IgD-negative memory B cell (primary cell): ENCODE results near the gene CHMP4B. TPM values are rescaled to one million over a fixed set of nuclear protein-coding genes. Genes with fewer than 3 reads are reported as not detected.

Experiments
- H3K27ac Mint-ChIP-seq, 3 donors: one replicate each; pipeline ENCODE4 v1.8.0; 2020 to 2022; ENCODE audit warnings: mild to moderate bottlenecking in 3 of 3, mixed read lengths in 3 of 3, moderate library complexity in 1 of 3
- H3K27me3 Mint-ChIP-seq: one replicate; pipeline ENCODE4 v1.8.0; 2021; ENCODE audit warnings: mixed read lengths
- H3K36me3 Mint-ChIP-seq: one replicate; pipeline ENCODE4 v1.8.0; 2020; ENCODE audit warnings: mild to moderate bottlenecking, mixed read lengths
- H3K4me1 Mint-ChIP-seq, 3 donors: one replicate each; pipeline ENCODE4 v1.8.0; 2020 to 2022; ENCODE audit warnings: mixed read lengths in 3 of 3, mild to moderate bottlenecking in 1 of 3
- H3K4me3 Mint-ChIP-seq, 4 donors: one replicate each; pipeline ENCODE4 v1.8.0; 2020 to 2022; ENCODE audit warnings: mild to moderate bottlenecking in 4 of 4, mixed read lengths in 4 of 4, moderate library complexity in 3 of 4
- H3K9me3 Mint-ChIP-seq, 3 donors: one replicate each; pipeline ENCODE4 v1.8.0; 2020 to 2021; ENCODE audit warnings: mixed read lengths in 3 of 3, mild to moderate bottlenecking in 1 of 3
- polyA plus RNA-seq: library from polyadenylated mRNA; unstranded; fragments of 300-500 nt; fragmentation: Illumina TruSeq; gene quantifications from one replicate; pipeline ENCODE4 v1.2.3, GENCODE V29; 2021

The CHMP4B gene
- polyA plus RNA-seq, 1 donor from 2014 or later: 11.8 TPM

- H3K36me3 Mint-ChIP-seq: peaks cover 5% of the 10 kb centered on the region
- peaks cover 13 to 35% (median 22%) of the 10 kb centered on the region in 3 donors for H3K4me1 Mint-ChIP-seq
- peak overlapping the region in 1 of 4 donors; percentile 72 for H3K4me3 Mint-ChIP-seq
- peaks cover 1% of the 10 kb centered on the region for H3K27me3 Mint-ChIP-seq
- H3K27ac Mint-ChIP-seq: peak overlapping the region in 1 of 3 donors; percentile 90
- H3K9me3 Mint-ChIP-seq: peaks cover 0 to 4% (median 0%) of the 10 kb centered on the region in 3 donors
Measured at GRCh38 chr20:33882481-33882880, 71.3 kb downstream of the CHMP4B start.

GRCh38 chr20:33883164-33883563 lies 72.0 kb downstream of the CHMP4B start:
- Mint-ChIP-seq H3K4me3 (peak overlapping the region in 2 of 4 donors; percentile 74 to 87), H3K9me3 (peaks cover 0 to 4% (median 0%) of the 10 kb centered on the region in 3 donors), H3K27ac (peak overlapping the region in 2 of 3 donors; percentile 40 to 90), H3K36me3 (peaks cover 5% of the 10 kb centered on the region), H3K4me1 (peaks cover 13 to 35% (median 22%) of the 10 kb centered on the region in 3 donors), H3K27me3 (peaks cover 1% of the 10 kb centered on the region)

- Mint-ChIP-seq H3K9me3 (peaks cover 0 to 2% (median 0%) of the 10 kb centered on the region in 3 donors), H3K4me1 (peaks cover 13 to 30% (median 22%) of the 10 kb centered on the region in 3 donors), H3K27ac (peak overlapping the region in 2 of 3 donors; percentile 6 to 64), H3K36me3 (peaks cover 3% of the 10 kb centered on the region), H3K27me3 (peaks cover 1% of the 10 kb centered on the region), H3K4me3 (no peak overlapping the region)
Measured at GRCh38 chr20:33884633-33885032, 73.5 kb downstream of the CHMP4B start.

- H3K27ac Mint-ChIP-seq: no peak overlapping the region
- H3K9me3 Mint-ChIP-seq: peaks cover 0 to 8% (median 4%) of the 10 kb centered on the region in 3 donors
- no peak overlapping the region for H3K4me3 Mint-ChIP-seq
- peaks cover 1% of the 10 kb centered on the region for H3K36me3 Mint-ChIP-seq
- H3K27me3 Mint-ChIP-seq: no peaks in the 10 kb centered on the region
- peaks cover 0 to 2% (median 2%) of the 10 kb centered on the region in 3 donors for H3K4me1 Mint-ChIP-seq
Measured at GRCh38 chr20:33889312-33889711, 78.2 kb downstream of the CHMP4B start.

- Mint-ChIP-seq H3K27me3 (peaks cover under 1% of the 10 kb centered on the region), H3K4me3 (peak overlapping the region in 1 of 4 donors; percentile 17), H3K4me1 (peaks cover 0 to 2% (median 0%) of the 10 kb centered on the region in 3 donors), H3K9me3 (peaks cover 0 to 8% (median 4%) of the 10 kb centered on the region in 3 donors), H3K36me3 (peaks cover 1% of the 10 kb centered on the region), H3K27ac (no peak overlapping the region)
Measured at GRCh38 chr20:33890557-33890956, 79.4 kb downstream of the CHMP4B start.

GRCh38 chr20:33893314-33893713 lies 82.2 kb downstream of the CHMP4B start:
- peaks cover 1% of the 10 kb centered on the region for H3K36me3 Mint-ChIP-seq
- H3K4me1 Mint-ChIP-seq: no peaks in the 10 kb centered on the region
- H3K27me3 Mint-ChIP-seq: peaks cover 15% of the 10 kb centered on the region
- peaks cover 0 to 8% (median 4%) of the 10 kb centered on the region in 3 donors for H3K9me3 Mint-ChIP-seq
- no peak overlapping the region for H3K27ac Mint-ChIP-seq
- H3K4me3 Mint-ChIP-seq: no peak overlapping the region

- H3K27me3 Mint-ChIP-seq: peaks cover 15% of the 10 kb centered on the region
- peaks cover 0 to 8% (median 4%) of the 10 kb centered on the region in 3 donors for H3K9me3 Mint-ChIP-seq
- no peak overlapping the region for H3K27ac Mint-ChIP-seq
- H3K4me3 Mint-ChIP-seq: no peak overlapping the region
- peaks cover 1% of the 10 kb centered on the region for H3K36me3 Mint-ChIP-seq
- H3K4me1 Mint-ChIP-seq: no peaks in the 10 kb centered on the region
Measured at GRCh38 chr20:33894798-33895197, 83.7 kb downstream of the CHMP4B start.

GRCh38 chr20:33896509-33896908 lies 85.4 kb downstream of the CHMP4B start:
- Mint-ChIP-seq H3K9me3 (no peaks in the 10 kb centered on the region), H3K4me3 (no peak overlapping the region), H3K27ac (no peak overlapping the region), H3K36me3 (no peaks in the 10 kb centered on the region), H3K27me3 (peaks cover 15% of the 10 kb centered on the region), H3K4me1 (no peaks in the 10 kb centered on the region)

- Mint-ChIP-seq H3K9me3 (no peaks in the 10 kb centered on the region), H3K27ac (no peak overlapping the region), H3K36me3 (no peaks in the 10 kb centered on the region), H3K4me1 (no peaks in the 10 kb centered on the region), H3K27me3 (peaks cover 15% of the 10 kb centered on the region), H3K4me3 (no peak overlapping the region)
Measured at GRCh38 chr20:33897313-33897912, 86.3 kb downstream of the CHMP4B start.

- H3K27me3 Mint-ChIP-seq: peaks cover 15% of the 10 kb centered on the region
- H3K9me3 Mint-ChIP-seq: no peaks in the 10 kb centered on the region
- H3K4me1 Mint-ChIP-seq: no peaks in the 10 kb centered on the region
- H3K36me3 Mint-ChIP-seq: no peaks in the 10 kb centered on the region
- no peak overlapping the region for H3K4me3 Mint-ChIP-seq
- H3K27ac Mint-ChIP-seq: no peak overlapping the region
Measured at GRCh38 chr20:33899106-33899505, 88.0 kb downstream of the CHMP4B start.

- Mint-ChIP-seq H3K9me3 (no peaks in the 10 kb centered on the region), H3K27me3 (peaks cover 14% of the 10 kb centered on the region), H3K27ac (no peak overlapping the region), H3K36me3 (no peaks in the 10 kb centered on the region), H3K4me1 (no peaks in the 10 kb centered on the region), H3K4me3 (no peak overlapping the region)
Measured at GRCh38 chr20:33900521-33901131, 89.5 kb downstream of the CHMP4B start.

- Mint-ChIP-seq H3K36me3 (no peaks in the 10 kb centered on the region), H3K4me3 (no peak overlapping the region), H3K27ac (no peak overlapping the region), H3K4me1 (no peaks in the 10 kb centered on the region), H3K9me3 (no peaks in the 10 kb centered on the region), H3K27me3 (peaks cover 10% of the 10 kb centered on the region)
Measured at GRCh38 chr20:33901132-33901523, 90.0 kb downstream of the CHMP4B start.

- H3K9me3 Mint-ChIP-seq: no peaks in the 10 kb centered on the region
- peak overlapping the region in 1 of 3 donors; percentile 77 for H3K27ac Mint-ChIP-seq
- no peaks in the 10 kb centered on the region for H3K36me3 Mint-ChIP-seq
- H3K27me3 Mint-ChIP-seq: peaks cover 5% of the 10 kb centered on the region
- H3K4me3 Mint-ChIP-seq: no peak overlapping the region
- no peaks in the 10 kb centered on the region for H3K4me1 Mint-ChIP-seq
Measured at GRCh38 chr20:33902011-33902410, 90.9 kb downstream of the CHMP4B start.
